ENCODE measurements around the gene GORASP1.
"Not testable (repeated sequence)": the region's sequence is repeated elsewhere in the genome, so short reads cannot be mapped to it uniquely, and the experiment has no call there.

GORASP1 gene

GRCh38 chr3:39062180-39062579 lies 45.2 kb downstream of the GORASP1 start:
- no peak for TF ChIP-seq CTCF (IDR thresholded peaks at IDR 0.05; ENCODE audit: low read depth, low read length)
- no peak for DNase-seq (ENCODE audit: extremely low read depth, low read depth)

GRCh38 chr3:39061228-39061627 lies 46.2 kb downstream of the GORASP1 start:
- DNase-seq (ENCODE audit: extremely low read depth, low read depth): not testable (repeated sequence)

- no peak for TF ChIP-seq CTCF (IDR thresholded peaks at IDR 0.05; ENCODE audit: low read depth, low read length)
- no peak for DNase-seq (ENCODE audit: extremely low read depth, low read depth)
These were observed 51.3 kb downstream of the GORASP1 start for GRCh38 chr3:39056151-39056550.

- DNase-seq (ENCODE audit: extremely low read depth, low read depth): no peak
- no peak for TF ChIP-seq CTCF (IDR thresholded peaks at IDR 0.05; ENCODE audit: low read depth, low read length)
These were observed 53.7 kb downstream of the GORASP1 start for GRCh38 chr3:39053696-39054095.

GRCh38 chr3:39052583-39052982 lies 54.8 kb downstream of the GORASP1 start:
- no peak for DNase-seq (ENCODE audit: extremely low read depth, low read depth)
- no peak for TF ChIP-seq CTCF (IDR thresholded peaks at IDR 0.05; ENCODE audit: low read depth, low read length)

GRCh38 chr3:39051649-39052561 lies 55.5 kb downstream of the GORASP1 start, which contains the start of the genes SCN11A and WDR48:
Gene SCN11A (minus strand): TSS chr3:39051944. CDS start chr3:38950362, 101,582 bp downstream.
Gene WDR48 (plus strand): TSS chr3:39052016. CDS start chr3:39052026, 10 bp downstream.
- DNase-seq (ENCODE audit: extremely low read depth, low read depth): peak; percentile 69
- no peak for TF ChIP-seq CTCF (IDR thresholded peaks at IDR 0.05; ENCODE audit: low read depth, low read length)

GRCh38 chr3:39050029-39050428 lies 57.4 kb downstream of the GORASP1 start:
- DNase-seq (ENCODE audit: extremely low read depth, low read depth): no peak
- no peak for TF ChIP-seq CTCF (IDR thresholded peaks at IDR 0.05; ENCODE audit: low read depth, low read length)

Measured in AG09319 (cell line).